Mesodermal cell (in vitro differentiated cells): ENCODE data around the gene DDT.
"Not testable (repeated sequence)": the region's sequence is repeated elsewhere in the genome, so short reads cannot be mapped to it uniquely, and the experiment has no call there.

Experiments used
- H3K27ac ChIP-seq: 2 replicates; pipeline ENCODE4 v1.7.0; 2013; ENCODE audit warnings: mild to moderate bottlenecking, low read depth, low read length, moderate library complexity; ENCODE audit not compliant: severe bottlenecking
- H3K36me3 ChIP-seq: 2 replicates; pipeline ENCODE4 v1.7.1; 2013; ENCODE audit warnings: mild to moderate bottlenecking, low read length, moderate library complexity; ENCODE audit not compliant: control insufficient read depth, insufficient read depth
- H3K4me1 ChIP-seq: one replicate; pipeline ENCODE4 v1.7.1; 2013; ENCODE audit warnings: mild to moderate bottlenecking, low read length; ENCODE audit not compliant: insufficient read depth, control insufficient read depth, poor library complexity, severe bottlenecking
- H3K4me3 ChIP-seq: 2 replicates; pipeline ENCODE4 v1.7.0; 2013; ENCODE audit warnings: low read length, control low read depth, mild to moderate bottlenecking; ENCODE audit not compliant: insufficient read depth, poor library complexity, severe bottlenecking; ENCODE audit errors: extremely low read depth
- H3K9me3 ChIP-seq: 2 replicates; pipeline ENCODE4 v1.7.1; 2013; ENCODE audit warnings: mild to moderate bottlenecking, low read length, moderate library complexity; ENCODE audit not compliant: control insufficient read depth
- WGBS, 2 experiments: methylation state at CpG; one replicate each; pipeline ENCODE4 v1.1.5; 2013; ENCODE audit warnings: missing lambda C conversion rate in 2 of 2; ENCODE audit not compliant: insufficient coverage in 2 of 2; 5-methylcytosine and 5-hydroxymethylcytosine counted together

Gene DDT

GRCh38 chr22:23989583-23990244, 15.5 kb upstream of the DDT start:
- H3K36me3 ChIP-seq, H3K27ac ChIP-seq, H3K4me1 ChIP-seq, H3K4me3 ChIP-seq, H3K9me3 ChIP-seq: not testable (repeated sequence)
- WGBS, 2 experiments: 57 to 80% methylated on average over 1 of the region's 3 CpGs

- no CpG with 5 or more reads among the region's 4 CpGs for WGBS, 2 experiments
- not testable (repeated sequence) for H3K27ac ChIP-seq, H3K36me3 ChIP-seq, H3K4me1 ChIP-seq, H3K4me3 ChIP-seq, H3K9me3 ChIP-seq
Observed at GRCh38 chr22:23986538-23987178, 12.4 kb upstream of the DDT start.

GRCh38 chr22:23986089-23986488, 11.8 kb upstream of the DDT start:
- WGBS, 2 experiments: 77 to 90% methylated on average over 3 to 7 of the region's 8 CpGs
- H3K9me3 ChIP-seq, H3K27ac ChIP-seq, H3K36me3 ChIP-seq, H3K4me3 ChIP-seq, H3K4me1 ChIP-seq: not testable (repeated sequence)

GRCh38 chr22:23984430-23984829, 10.2 kb upstream of the DDT start:
- H3K4me1 ChIP-seq: no peaks in the 10 kb centered on the region
- H3K27ac ChIP-seq: no peak overlapping the region
- no peak overlapping the region for H3K4me3 ChIP-seq
- 33% methylated on average over 1 of the region's 6 CpGs; no CpG with 5 or more reads in 1 of the 2 experiments for WGBS, 2 experiments
- H3K36me3 ChIP-seq: no peaks in the 10 kb centered on the region
- no peaks in the 10 kb centered on the region for H3K9me3 ChIP-seq

GRCh38 chr22:23980567-23980966, 6.3 kb upstream of the DDT start:
- no CpG with 5 or more reads among the region's 7 CpGs for WGBS, 2 experiments
- H3K36me3 ChIP-seq, H3K27ac ChIP-seq, H3K4me1 ChIP-seq, H3K9me3 ChIP-seq, H3K4me3 ChIP-seq: not testable (repeated sequence)

GRCh38 chr22:23979557-23980240, 5.5 kb upstream of the DDT start, which contains the start of gene GSTT2:
Gene GSTT2, plus strand, starts transcription at chr22:23980134.
- not testable (repeated sequence) for H3K4me3 ChIP-seq, H3K36me3 ChIP-seq, H3K9me3 ChIP-seq, H3K27ac ChIP-seq, H3K4me1 ChIP-seq
- WGBS, 2 experiments: no CpG with 5 or more reads among the region's 41 CpGs

- not testable (repeated sequence) for H3K36me3 ChIP-seq, H3K4me1 ChIP-seq, H3K9me3 ChIP-seq, H3K4me3 ChIP-seq, H3K27ac ChIP-seq
- 96% methylated on average over 4 of the region's 12 CpGs; no CpG with 5 or more reads in 1 of the 2 experiments for WGBS, 2 experiments
Observed at GRCh38 chr22:23977304-23977703, 3.1 kb upstream of the DDT start.

- H3K9me3 ChIP-seq, H3K27ac ChIP-seq, H3K4me1 ChIP-seq, H3K4me3 ChIP-seq: not testable (repeated sequence)
- WGBS, 2 experiments: 29% methylated on average over 5 of the region's 27 CpGs; no CpG with 5 or more reads in 1 of the 2 experiments
- H3K36me3 ChIP-seq: peaks cover 22% of the 10 kb centered on the region
Observed at GRCh38 chr22:23974836-23975352, 653 bp upstream of the DDT start.

- H3K4me3 ChIP-seq, H3K27ac ChIP-seq, H3K9me3 ChIP-seq, H3K4me1 ChIP-seq: not testable (repeated sequence)
- H3K36me3 ChIP-seq: peaks cover 31% of the 10 kb centered on the region
- WGBS, 2 experiments: 100% methylated on average over 3 of the region's 3 CpGs; no CpG with 5 or more reads in 1 of the 2 experiments
Observed at GRCh38 chr22:23971927-23972326, 2.3 kb downstream of the DDT start.

GRCh38 chr22:23970816-23971486, 3.3 kb downstream of the DDT start:
- Histone ChIP-seq H3K9me3 (no peaks in the 10 kb centered on the region), H3K4me3 (no peak overlapping the region), H3K27ac (no peak overlapping the region), H3K4me1 (no peaks in the 10 kb centered on the region), H3K36me3 (peaks cover 31% of the 10 kb centered on the region)
- WGBS, 2 experiments: 91 to 100% methylated on average over 1 to 3 of the region's 6 CpGs
